ENCODE data around the gene SPON2.

SPON2 gene

DNA sequence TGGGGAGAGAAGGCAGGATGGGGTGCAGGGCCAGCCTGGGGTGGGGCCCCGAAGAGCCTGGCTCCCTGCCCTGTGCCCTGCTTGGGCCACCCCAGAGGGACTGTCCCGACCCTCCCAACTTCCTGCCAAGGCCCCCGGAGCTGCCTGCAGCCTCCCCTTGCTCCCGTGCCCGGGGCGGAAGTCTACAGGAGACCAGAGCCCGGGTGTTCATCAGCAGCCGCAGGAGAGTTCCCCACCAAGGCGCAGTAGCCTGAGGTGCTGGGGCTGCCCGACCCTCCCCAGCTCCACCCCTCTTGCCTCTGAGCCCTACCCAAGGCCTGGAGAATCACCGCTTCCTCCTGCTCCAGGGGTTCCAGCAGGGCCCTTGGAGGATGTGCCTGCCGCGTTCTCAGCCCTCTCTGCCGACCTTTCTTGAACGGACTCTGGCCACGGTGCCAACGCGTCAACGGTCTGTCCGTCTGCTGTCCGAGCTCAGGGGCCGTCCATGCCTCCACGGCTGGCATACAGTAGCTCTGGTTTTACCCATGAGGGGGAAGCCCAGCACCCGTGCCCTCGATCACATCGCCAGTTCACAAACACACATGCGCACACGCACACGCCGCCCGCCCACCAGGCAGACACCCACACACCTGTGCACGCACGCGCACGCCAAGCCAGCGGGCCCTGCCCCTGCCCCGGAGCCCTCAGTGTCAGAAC lies 36.0 kb upstream of the SPON2 start:
- no peak for DNase-seq

DNA sequence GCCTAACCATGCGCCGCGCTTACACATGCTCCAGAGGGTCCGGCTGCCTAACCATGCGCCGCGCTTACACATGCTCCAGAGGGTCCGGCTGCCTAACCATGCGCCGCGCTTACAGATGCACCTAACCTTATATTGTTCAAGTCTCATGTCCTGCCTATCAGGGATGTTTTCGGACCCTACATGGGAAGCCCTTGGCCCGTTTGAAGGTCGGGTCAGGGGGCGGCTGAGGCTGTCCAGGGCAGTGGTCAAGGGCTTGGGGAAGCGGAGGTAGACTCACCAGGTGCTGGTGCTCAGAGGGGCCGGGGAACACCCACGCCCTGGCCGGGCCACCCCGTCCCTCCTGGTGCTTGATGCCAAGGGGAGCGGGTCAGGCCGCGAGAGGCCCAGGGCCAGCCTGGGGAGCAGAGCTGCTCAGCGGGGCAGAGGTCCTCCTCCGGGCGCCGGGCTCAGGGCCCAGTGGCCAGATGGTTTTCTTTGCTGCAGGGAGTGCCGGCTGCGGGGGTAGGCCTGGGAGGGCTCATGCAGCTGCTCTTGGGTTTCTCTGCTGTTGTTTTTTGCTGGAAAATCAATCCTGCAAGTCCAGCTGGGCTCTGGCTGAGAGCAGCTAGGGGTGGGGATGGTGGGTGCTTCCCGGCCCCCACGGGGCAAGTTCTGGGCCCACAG lies 35.4 kb upstream of the SPON2 start:
- no peak for DNase-seq

DNA sequence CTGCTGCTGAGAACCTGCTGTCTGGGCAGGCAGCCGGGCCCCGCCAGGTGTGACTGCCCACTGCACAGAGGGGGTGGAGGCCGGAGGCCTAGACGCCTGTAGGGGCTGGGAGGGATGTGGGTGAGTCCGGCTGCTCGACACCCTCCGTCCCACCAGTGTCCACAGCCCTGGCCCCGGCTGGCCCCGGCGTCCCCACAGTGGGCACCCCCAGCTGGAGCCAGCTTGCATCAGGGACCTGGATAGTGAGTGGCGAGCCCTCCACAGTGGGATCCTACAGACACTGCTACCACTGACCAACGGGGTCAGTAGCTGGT lies 34.7 kb upstream of the SPON2 start:
- DNase-seq = no peak

DNA sequence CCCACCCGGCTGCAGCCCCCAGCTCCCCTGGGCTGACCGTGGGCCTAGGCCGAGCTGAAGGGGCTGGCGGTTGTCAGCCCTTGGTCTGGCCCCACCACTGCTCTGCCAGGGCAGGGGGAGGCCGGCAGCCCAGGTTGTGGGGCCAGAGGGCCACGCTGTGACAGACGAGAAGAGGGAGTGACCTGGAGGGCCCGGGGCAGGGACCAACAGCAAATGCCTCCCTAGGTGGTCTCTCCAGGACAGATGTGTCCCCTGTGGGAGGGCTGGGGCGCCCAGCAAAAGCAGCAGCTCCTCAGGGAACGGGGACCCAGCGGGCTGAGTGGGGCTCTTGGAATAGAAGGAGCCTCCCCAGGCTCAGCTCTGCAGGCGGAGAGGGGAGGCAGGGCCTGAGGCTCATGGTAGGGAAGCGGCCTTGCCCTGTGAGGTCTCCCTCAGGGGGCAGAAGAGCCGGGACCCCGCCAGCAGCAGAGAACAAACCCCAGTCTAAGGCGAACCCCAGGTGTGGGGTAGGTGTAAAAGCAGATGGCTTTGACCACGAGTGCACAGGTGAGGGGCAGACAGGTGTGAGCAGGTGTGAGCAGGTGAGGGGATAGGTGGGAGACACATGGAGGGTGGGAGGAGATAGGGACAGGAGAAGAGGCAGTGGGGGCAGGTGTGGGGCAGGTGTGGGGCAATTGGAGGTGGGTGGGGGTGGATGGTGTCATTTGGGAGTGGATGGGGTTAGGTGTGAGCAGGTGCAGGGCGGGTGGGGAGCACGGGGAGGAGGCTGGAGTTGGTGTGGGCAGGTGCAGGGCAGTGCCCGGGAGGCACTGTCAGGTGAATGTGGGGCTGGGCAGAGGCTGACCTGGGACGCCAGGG lies 34.1 kb upstream of the SPON2 start:
- DNase-seq = no peak

DNA sequence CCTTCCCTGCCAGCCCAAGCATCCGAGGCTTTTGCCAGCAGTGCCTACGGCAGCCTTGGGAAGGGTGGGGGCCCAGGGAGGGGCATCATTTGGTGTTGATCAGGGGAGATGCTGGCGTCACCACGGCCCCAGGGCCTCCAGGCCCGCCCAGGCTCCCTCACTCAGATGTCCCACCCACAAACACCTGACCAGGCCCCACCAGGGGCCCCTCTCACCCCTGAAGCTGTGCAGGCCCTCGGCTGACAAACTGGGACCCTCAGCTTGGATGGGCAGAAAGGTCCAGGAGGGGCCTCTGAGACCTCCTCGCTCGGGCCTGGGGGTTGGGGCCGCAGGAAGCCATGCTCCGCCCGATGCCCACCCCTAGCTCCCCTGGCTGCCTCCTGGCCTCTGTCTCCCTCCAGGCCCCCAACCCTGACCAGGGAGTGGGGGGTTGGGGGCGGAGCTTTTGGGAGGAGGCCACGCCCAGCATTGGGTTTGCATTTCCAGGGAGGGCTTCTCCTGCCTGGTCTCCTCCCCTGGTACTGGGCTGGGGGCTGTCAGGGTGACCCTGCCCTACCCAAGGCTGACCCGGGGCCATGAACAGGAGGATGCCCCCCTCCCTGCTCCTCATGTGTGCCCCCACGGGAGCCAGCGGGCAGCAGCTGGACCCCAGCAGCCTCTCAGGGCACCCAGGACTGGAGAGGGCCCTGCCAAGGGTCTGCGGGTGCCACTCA lies 33.4 kb upstream of the SPON2 start:
- no peak for DNase-seq

DNA sequence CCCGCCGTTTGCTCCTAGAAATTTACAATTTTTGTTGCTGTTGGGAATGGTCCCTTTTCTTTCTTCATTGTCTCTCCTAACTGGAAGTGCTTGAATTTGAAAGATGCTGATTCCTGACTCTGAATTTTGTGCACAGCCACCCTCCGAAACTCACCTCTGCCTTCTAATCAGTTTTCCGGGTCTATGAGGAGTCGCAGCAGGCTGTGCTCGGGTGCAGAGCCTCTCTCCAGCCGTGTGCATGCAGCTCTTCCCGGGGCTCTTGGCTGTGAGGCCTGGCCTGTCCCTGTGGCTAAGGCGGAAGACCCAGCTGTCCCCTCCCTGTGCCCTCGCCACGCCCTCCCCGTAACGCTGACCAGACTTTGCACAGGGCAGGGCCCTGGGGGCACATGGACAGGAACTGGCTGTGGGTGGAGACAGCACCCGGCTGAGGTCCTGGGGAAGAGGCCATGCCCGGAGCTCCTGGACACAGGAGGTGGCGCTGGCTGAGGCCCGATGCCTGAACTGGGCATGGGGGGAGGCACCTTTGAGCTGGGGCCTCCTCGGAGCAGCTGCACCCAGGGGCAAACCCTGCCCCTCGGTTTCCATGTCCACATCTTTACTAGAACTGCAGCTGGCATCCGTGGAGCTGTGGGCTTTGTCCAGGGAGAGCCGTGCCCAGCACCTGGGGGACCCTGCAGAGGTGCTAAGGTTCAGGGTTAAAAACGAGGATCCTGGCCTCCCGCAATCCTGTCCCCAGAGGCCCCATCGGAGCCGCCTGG lies 32.6 kb upstream of the SPON2 start:
- DNase-seq = no peak

DNA sequence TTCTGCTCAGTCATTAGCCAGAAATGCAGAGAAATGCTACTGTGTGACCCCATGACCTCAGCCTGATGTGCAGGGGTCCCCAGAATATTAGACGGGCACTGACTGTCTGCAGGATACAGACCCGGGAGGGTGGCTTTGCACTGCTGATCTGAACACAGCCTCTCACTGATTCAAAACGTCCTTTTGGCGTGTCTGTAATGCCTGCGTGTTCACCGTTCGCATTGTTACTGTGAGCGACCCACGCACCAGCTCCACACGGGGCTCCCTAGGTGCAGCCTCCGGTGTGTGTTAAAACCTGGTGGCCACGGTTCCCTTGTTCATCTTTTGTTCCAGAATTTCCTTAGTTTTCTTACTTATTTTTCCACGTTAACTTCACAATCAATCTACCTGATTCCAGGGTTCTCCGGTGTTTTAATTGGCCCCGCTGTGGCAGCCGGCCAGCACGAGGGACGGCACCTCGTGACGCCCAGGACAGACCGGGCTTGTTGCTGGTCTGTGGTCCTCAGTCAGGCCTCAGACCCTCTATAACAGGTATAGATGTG lies 32.0 kb upstream of the SPON2 start:
- DNase-seq = no peak

DNA sequence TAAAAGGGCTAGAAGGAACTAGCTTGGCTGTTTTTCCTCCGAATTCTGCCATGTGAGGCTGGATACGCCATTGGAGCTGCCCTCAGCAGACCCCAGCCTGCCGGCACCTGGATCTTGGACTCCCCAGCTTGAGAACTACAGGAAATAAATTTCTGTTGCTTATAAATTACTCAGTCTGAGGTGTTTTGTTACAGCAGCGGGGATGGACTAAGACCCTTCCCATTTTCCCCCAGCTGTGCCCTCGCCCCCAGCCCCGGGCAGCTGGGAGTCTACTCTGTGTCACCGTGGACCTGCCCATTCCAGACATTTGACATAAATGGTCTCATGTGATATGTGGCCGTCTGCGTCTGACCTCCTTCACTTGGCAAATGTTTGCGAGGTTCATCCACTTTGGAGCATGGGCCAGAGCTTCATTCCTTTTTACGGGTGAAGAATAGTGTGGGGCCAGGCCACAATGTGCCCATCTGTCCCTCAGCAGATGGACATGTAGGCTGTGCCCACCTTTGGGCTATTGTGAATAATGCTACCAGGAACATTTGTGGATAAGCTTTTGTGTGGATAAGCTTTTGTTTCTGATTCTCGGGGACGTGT lies 30.7 kb upstream of the SPON2 start:
- no peak for DNase-seq

DNA sequence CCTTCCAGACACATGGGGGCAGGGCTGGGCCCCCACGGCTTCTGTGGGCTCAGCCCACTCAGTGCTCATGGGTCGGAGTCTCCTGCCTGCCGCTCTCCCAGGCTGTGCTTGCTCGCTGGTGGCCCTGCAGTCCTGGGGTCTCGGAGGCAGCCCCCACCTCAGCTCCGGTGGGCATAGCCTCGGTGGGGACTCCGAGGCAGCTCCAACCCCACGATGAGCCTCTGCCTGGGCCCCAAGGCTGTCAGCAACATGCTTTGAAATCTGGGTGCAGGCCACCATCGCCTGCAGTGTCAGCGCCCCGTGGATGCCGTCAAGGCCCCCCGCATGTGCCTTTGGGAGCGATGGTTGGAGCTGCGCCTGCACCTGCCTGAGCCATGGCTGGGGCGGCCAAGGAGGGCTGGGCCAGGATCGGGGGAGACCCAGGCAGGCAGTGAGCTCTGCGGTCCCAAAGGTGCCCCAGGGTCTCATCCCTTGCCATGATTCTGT lies 30.2 kb upstream of the SPON2 start:
- no peak for DNase-seq

DNA sequence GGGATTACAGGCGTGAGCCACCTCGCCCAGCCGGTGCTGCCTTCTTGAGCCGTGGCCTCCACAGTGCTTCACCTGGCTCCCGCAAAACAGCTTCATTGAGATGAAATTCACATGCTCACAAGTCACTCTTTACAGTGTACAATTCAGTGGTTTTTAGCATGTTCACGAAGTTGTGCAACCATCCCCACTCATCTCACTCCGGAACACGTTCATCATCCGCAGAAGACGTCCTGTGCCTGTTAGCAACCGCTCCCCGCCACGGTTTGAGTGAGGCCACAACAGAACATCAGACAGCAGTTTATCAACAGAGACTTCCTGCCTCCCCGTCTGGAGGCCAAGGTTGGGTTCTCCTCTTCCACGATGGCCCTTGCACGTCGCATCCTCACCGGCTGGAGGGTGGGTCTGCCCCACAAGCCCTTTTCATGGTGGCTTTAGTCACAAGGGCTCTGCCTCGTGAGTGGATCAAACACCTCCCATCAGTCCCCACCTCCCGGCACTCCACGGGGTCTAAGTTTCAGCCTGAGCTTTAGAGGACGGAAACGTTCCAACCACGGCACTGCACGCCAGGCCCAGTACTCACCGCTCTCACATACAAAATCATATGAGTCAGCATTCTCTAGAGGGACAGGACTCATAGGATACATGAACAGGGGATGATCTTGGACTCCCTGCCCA lies 29.6 kb upstream of the SPON2 start:
- DNase-seq = no peak

DNA sequence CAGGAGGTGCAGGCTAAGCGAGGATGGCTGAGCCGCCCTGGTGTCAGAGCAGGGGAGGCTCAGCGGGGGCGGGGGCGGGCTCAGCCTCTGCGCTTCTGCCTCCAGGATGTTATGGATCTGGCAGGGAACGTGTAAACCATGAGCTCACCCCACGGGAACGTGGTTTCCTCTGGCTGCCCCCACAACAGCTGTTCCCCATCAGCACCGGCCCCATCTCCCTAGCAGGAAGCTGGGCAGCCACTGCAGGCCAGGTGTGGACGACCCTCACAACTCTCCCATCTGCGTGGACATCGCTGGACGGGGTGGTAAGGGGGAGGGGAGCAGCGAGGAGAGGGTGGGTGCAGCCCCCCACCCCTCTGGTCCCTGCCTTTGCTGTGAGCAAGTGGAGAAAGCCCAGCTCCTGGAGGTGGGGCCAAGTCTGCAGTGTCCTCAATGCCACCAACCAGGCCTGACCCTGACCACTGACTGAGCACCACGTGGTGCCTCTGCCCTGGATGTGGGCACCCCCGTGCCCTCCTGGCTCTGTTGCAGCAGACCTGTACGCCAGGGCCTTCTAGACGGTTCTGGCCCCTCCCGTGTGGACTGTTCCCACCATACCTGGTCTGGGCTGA lies 28.1 kb upstream of the SPON2 start:
- no peak for DNase-seq

DNA sequence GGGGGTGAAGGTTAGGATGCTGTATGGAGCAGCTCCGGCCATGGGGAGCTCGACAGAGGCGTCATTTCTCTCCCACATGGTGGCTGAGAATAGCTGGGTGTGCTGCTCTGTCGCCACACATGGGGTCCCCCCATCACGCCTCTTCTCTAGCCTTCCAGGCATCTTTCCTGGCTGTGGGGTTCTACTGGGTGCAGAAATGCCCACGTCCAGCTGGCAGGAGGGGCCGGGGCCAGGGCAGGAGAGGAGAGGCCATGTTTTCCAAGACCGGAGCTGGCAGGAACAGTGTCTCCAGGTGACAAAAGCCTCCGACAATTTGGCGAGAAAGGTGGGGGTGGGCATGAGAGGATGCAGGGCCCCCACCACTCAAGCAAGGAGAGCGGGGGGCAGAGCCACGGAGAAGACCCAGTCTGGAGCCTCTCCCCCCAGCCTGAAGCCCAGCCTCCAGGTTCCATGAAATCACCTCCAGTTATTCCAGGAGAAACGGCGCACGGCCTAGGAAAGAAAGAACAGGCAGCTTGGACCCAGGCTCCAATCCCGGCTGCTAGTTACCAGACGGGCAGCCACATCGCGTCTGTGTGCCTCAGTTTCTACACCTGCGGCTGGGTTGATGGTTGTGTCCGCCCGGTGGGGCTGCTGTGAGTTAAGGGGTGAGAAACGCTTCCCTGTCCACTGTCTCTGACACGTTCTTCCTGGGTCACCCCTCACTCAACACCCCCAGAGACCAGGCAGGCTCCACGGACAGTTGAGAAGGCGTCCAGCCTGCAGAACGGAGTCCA lies 27.4 kb upstream of the SPON2 start:
- no peak for DNase-seq

DNA sequence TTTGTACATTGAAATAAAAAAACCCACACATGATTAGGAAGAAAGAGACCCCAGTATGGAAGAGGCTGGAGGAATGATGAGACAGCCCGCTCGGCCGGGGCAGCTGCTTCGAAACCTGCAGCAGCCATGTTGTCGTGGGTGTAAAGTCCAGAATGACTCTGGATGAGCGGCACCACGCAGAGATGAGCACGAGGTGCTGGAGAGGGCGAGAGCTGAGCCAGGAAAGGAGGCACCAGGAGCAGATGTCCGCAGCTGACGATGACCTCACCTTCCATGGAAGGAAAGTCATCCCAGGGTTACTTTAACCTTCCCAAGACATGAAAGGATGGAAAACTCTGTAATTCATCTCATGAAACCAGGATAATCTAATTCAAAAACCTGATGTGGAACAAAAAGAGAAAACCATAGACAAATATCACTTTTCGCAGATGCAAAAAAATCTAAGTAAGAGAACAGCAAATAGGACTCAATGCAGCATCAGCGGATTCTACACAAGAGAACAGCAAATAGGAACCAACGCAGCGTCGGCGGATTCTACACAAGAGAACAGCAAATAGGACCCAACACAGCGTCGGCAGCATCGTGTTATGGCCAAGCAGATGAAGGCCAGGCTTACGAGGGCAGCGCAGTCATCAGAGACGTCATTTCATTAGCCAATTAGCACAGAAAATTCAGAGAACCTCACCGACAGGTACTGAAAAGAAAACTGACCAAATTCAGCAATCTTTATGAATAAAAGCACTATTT lies 25.9 kb upstream of the SPON2 start:
- DNase-seq = no peak

DNA sequence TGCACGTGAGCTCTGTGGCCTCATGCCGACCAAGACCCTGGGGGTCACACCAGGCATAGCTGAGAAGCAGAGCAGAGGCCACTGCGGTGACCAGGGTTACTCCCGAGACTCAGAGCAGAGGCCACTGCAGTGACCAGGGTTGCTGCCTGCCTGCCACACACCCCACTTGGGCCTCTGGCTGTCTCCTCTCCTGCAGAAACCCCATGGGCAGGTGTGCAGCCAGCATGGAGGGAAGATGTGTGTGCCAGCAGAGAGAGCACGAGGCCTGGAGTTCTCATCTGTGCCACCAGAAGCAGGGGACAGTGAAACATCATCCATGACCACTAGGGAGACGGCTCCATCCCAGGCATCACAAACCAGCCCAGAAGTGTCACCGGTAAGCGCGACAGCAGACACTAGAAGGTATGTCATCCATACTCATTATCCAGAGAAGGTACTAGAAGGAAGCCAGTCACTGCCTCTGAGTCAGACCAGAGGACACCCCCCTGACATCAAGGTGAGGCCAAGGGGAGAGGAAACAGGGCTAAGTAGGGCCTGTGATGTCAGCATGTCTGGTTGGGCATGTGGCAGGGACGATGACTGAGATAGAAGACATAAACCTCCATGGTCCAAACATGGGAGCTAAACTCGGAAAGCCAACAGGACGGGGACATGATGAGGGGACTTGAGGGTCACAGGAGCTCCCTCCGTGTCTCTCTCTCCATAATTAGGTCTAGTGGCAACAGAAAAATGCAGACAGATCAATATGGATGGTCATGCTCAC lies 24.2 kb upstream of the SPON2 start:
- no peak for DNase-seq

DNA sequence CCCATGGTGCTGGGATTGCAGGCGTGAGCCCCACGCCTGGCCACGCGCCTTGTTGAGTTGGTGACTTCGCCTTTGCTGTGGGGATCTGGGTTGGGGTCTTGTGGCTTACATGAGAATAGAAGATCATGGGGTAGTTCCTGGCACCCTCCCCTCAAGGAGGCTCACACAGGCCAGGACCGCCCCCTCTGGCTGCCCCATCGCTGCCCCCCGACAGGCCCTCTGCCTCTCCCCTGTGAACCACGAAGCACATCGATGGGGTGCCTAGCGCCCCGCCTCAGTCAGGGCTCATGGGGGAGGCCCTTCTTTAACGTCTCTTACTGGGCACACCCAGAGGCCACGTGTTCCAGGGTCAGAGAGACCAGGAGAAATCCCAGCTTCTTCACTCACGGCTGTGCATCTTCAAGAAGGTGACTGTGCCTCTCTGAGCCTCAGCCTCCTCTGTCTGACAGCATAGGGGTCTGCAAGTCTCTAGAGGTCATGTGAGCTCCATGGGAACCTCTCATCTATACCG lies 23.6 kb upstream of the SPON2 start:
- DNase-seq = no peak

DNA sequence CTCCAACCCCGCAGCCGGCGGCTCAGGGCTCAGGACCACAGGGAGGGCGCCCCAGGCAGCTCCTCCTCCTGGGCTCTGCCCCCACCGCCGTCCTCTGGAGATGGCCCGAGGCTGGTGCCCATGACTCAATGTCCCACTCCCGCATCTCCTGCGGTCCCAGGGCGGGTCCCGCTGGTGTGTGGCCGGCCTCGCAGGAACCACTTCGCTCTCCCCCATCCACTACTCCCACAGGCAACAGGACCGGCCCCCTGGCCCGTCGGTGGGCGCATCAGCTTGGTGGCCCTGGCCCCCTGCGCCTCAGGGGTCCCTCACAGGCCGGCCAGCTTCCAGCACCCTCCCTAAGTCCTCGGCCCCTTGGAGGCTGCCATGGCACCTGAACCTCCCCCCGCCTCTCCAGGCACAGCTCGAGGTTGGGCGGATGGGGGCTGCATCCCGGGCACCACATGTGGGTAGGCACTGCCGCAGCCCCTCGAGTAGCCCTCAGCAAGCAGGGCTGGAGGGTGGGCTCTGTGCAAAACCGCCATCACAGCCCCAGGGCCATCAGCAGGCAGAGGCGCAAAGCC lies 22.8 kb upstream of the SPON2 start:
- DNase-seq = no peak

DNA sequence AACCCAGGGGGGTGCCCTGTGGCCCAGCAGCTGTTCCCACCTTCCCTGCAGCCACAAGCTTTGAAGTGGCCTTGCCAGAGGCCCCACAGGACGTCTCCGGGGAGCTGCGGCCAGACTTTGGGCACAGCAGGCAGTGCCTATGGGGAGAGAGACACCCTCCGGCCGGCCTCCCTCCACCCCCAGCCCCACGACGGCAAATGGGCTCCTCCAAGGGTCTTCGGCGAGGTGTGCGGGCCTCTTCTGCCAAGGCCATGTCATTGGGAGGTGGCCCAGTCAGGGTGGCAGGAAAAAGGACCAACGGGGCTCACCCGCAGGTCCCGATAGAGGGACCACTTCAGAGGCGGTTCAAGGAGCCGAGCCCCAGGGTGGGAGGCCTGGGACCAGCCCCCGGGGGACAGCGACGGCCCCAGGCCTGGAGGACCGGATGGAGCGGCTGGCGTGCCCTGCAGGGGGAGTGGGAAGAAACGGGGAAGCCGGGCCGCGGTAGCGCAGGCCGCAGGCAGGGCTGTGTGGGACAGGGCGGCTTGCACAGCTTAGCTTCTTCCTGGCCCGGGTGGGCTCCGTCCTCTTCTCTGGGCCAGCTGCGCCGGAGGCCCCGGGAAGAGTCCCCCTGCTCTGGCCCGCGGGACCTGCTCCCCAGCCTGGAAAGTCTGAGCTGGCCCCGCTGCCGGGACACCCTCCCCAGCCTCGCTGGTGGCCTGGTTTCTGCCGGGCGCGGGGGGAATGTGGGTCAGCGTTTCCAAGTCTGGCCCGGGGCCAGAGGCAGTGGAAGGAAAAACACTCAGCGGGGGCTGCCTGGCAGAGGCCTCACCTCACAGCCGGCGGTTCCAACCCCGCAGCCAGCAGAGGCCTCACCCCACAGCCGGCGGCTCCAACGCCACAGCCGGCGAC lies 21.9 kb upstream of the SPON2 start:
- DNase-seq = no peak

Data from NCI-H510A (cell line).